ENCODE results near the gene NKD1.

GRCh38 chr16:50657241-50657640 is 109.0 kb downstream of the NKD1 start:
- TF ChIP-seq EZH2 (IDR thresholded peaks at IDR 0.05; ENCODE audit: low read depth) = no peak
- TF ChIP-seq CTCF (conservative IDR thresholded peaks at IDR 0.05) = no peak
